OCI-LY3 (cell line): ENCODE results near the gene PTPRN2.

ENCODE experiments used
- EZH2phosphoT487 ChIP-seq: fragments of 200-600 bp; shearing (Covaris generic); IDR thresholded peaks from 2 replicates; pipeline ENCODE4 v1.6.1; 2018; ENCODE audit warnings: antibody characterized with exemption, mixed run types, low read depth
- TF ChIP-seq, protein P1 (sequence below): fragments of 200-600, 300-600 bp; sonication (generic); IDR thresholded peaks from 2 replicates; pipeline ENCODE4 v1.5.1; 2014; ENCODE audit warnings: antibody characterized with exemption, low read length, low read depth

DNA sequence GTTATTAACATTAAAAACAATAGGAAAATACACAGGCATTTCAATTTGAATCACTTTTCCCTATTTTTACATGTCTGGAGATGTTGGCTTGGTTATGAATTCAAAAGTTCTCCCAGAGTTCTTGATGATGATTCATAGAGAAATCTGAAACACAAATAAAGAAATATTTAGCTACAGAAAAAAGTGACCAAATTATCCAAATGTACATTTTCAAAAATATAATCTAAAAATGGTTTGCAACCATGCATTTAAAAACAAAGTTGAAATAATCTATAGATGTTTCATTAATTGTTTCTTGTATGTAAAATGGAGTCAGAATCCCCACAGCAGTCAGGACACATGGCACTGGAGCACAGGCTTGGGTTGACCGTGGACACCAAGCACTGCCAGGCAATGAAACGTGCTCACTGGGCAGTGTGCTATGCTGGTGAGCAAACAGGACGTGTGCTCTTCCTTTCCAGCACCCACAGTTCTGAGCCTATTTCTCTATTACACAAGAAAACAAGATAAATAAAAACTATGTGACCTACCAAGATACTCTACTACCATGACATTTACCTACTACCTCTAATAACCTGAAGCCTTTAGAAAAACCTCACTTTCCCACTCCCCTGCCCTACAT lies 44.1 kb upstream of the PTPRN2 start:
- TF ChIP-seq, protein P1, sequence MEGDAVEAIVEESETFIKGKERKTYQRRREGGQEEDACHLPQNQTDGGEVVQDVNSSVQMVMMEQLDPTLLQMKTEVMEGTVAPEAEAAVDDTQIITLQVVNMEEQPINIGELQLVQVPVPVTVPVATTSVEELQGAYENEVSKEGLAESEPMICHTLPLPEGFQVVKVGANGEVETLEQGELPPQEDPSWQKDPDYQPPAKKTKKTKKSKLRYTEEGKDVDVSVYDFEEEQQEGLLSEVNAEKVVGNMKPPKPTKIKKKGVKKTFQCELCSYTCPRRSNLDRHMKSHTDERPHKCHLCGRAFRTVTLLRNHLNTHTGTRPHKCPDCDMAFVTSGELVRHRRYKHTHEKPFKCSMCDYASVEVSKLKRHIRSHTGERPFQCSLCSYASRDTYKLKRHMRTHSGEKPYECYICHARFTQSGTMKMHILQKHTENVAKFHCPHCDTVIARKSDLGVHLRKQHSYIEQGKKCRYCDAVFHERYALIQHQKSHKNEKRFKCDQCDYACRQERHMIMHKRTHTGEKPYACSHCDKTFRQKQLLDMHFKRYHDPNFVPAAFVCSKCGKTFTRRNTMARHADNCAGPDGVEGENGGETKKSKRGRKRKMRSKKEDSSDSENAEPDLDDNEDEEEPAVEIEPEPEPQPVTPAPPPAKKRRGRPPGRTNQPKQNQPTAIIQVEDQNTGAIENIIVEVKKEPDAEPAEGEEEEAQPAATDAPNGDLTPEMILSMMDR: no peak
- no peak for TF ChIP-seq EZH2phosphoT487
